ENCODE data around the gene VSIG4.
"Not testable (repeated sequence)": the region's sequence is repeated elsewhere in the genome, so short reads cannot be mapped to it uniquely, and the experiment has no call there.

The VSIG4 gene

GRCh38 chrX:65990702-65991101 lies 49.2 kb downstream of the VSIG4 start:
- Histone ChIP-seq H4K20me1 (ENCODE audit: insufficient read depth) (no peaks in the 10 kb centered on the region), H3K4me1 (ENCODE audit: low read depth, poor library complexity, severe bottlenecking) (peaks cover 26% of the 10 kb centered on the region), H3K9ac (no peak overlapping the region), H3K27ac (no peak overlapping the region), H3K27me3 (ENCODE audit: insufficient read depth, low read depth) (no peaks in the 10 kb centered on the region), H3K4me3 (IDR thresholded peaks at IDR 0.05; ENCODE audit: insufficient read depth, low read depth, low read length) (no peak overlapping the region), H3K36me3 (ENCODE audit: insufficient read depth) (no peaks in the 10 kb centered on the region), H2AFZ (ENCODE audit: low read depth) (no peak overlapping the region), H3K4me2 (no peak overlapping the region), H3K79me2 (ENCODE audit: insufficient read depth, low read depth) (no peaks in the 10 kb centered on the region)
- no peak for TF ChIP-seq CTCF (conservative IDR thresholded peaks at IDR 0.05; ENCODE audit: low read depth, low read length)

GRCh38 chrX:65987811-65988210 lies 52.1 kb downstream of the VSIG4 start:
- no peak overlapping the region for H3K27ac ChIP-seq
- no peak for TF ChIP-seq CTCF (conservative IDR thresholded peaks at IDR 0.05; ENCODE audit: low read depth, low read length)
- H3K4me2 ChIP-seq: no peak overlapping the region
- no peaks in the 10 kb centered on the region for H3K4me1 ChIP-seq (ENCODE audit: low read depth, poor library complexity, severe bottlenecking)
- H3K27me3 ChIP-seq (ENCODE audit: insufficient read depth, low read depth): no peaks in the 10 kb centered on the region
- no peak overlapping the region for H3K9ac ChIP-seq
- no peak overlapping the region for H3K4me3 ChIP-seq (IDR thresholded peaks at IDR 0.05; ENCODE audit: insufficient read depth, low read depth, low read length)
- H3K79me2 ChIP-seq (ENCODE audit: insufficient read depth, low read depth): no peaks in the 10 kb centered on the region
- no peaks in the 10 kb centered on the region for H4K20me1 ChIP-seq (ENCODE audit: insufficient read depth)
- H3K36me3 ChIP-seq (ENCODE audit: insufficient read depth): no peaks in the 10 kb centered on the region
- H2AFZ ChIP-seq (ENCODE audit: low read depth): no peak overlapping the region

- peak; percentile 69 for TF ChIP-seq CTCF (conservative IDR thresholded peaks at IDR 0.05; ENCODE audit: low read depth, low read length)
- Histone ChIP-seq H4K20me1 (ENCODE audit: insufficient read depth) (no peaks in the 10 kb centered on the region), H3K79me2 (ENCODE audit: insufficient read depth, low read depth) (no peaks in the 10 kb centered on the region), H3K4me3 (IDR thresholded peaks at IDR 0.05; ENCODE audit: insufficient read depth, low read depth, low read length) (no peak overlapping the region), H3K27me3 (ENCODE audit: insufficient read depth, low read depth) (no peaks in the 10 kb centered on the region), H3K36me3 (ENCODE audit: insufficient read depth) (no peaks in the 10 kb centered on the region), H3K27ac (no peak overlapping the region), H3K9ac (no peak overlapping the region), H3K4me1 (ENCODE audit: low read depth, poor library complexity, severe bottlenecking) (no peaks in the 10 kb centered on the region), H3K4me2 (no peak overlapping the region), H2AFZ (ENCODE audit: low read depth) (no peak overlapping the region)
These were observed 53.8 kb downstream of the VSIG4 start for GRCh38 chrX:65985922-65986588.

GRCh38 chrX:65985211-65985610 lies 54.7 kb downstream of the VSIG4 start:
- H2AFZ ChIP-seq (ENCODE audit: low read depth): no peak overlapping the region
- H3K4me1 ChIP-seq (ENCODE audit: low read depth, poor library complexity, severe bottlenecking): no peaks in the 10 kb centered on the region
- H3K79me2 ChIP-seq (ENCODE audit: insufficient read depth, low read depth): no peaks in the 10 kb centered on the region
- H3K9ac ChIP-seq: no peak overlapping the region
- H3K4me3 ChIP-seq (IDR thresholded peaks at IDR 0.05; ENCODE audit: insufficient read depth, low read depth, low read length): no peak overlapping the region
- no peak overlapping the region for H3K4me2 ChIP-seq
- TF ChIP-seq CTCF (conservative IDR thresholded peaks at IDR 0.05; ENCODE audit: low read depth, low read length): no peak
- no peak overlapping the region for H3K27ac ChIP-seq
- H3K27me3 ChIP-seq (ENCODE audit: insufficient read depth, low read depth): no peaks in the 10 kb centered on the region
- no peaks in the 10 kb centered on the region for H3K36me3 ChIP-seq (ENCODE audit: insufficient read depth)
- no peaks in the 10 kb centered on the region for H4K20me1 ChIP-seq (ENCODE audit: insufficient read depth)

GRCh38 chrX:65977161-65977560 lies 62.7 kb downstream of the VSIG4 start:
- not testable (repeated sequence) for H4K20me1 ChIP-seq (ENCODE audit: insufficient read depth); H3K79me2 ChIP-seq (ENCODE audit: insufficient read depth, low read depth); H3K9ac ChIP-seq; H3K4me3 ChIP-seq (IDR thresholded peaks at IDR 0.05; ENCODE audit: insufficient read depth, low read depth, low read length); H3K27me3 ChIP-seq (ENCODE audit: insufficient read depth, low read depth); H2AFZ ChIP-seq (ENCODE audit: low read depth); H3K27ac ChIP-seq; H3K4me1 ChIP-seq (ENCODE audit: low read depth, poor library complexity, severe bottlenecking); H3K36me3 ChIP-seq (ENCODE audit: insufficient read depth); H3K4me2 ChIP-seq

Measured in KMS-11 (cell line).